ENCODE data around the gene SNAP29.
"Not testable (repeated sequence)": the region's sequence is repeated elsewhere in the genome, so short reads cannot be mapped to it uniquely, and the experiment has no call there.

Gene SNAP29

GRCh38 chr22:20858615-20859416 lies at the start of gene SNAP29, which contains the start of gene PI4KA:
TSS of gene SNAP29 (plus strand) at chr22:20859007. CDS start at chr22:20859111, 104 bp downstream.
TSS of gene PI4KA (minus strand) at chr22:20858811. CDS start at chr22:20858725, 86 bp downstream.
- peak; percentile 98 for DNase-seq (ENCODE audit: low spot score)

GRCh38 chr22:20809538-20810185 lies 49.1 kb upstream of the SNAP29 start:
- DNase-seq (ENCODE audit: low spot score) = no peak

DNA sequence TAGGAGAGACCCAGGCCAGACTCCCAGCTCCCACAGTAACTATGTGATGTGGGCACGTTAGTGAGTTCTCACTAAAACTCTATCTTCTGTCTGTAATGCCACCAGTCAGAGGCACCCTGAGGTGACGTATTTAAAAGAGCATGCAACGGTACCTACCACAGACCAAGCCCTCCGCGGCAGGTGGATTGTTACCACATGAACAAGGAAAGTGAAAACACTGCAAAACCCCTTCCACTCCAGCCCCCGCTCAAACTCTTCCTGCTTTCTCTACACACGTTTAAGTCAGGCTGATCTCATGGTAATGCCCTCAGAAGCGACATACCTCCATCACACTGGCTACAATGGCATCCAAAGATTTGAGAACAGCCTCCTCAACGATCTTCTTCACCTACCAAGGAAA lies 48.2 kb upstream of the SNAP29 start:
- no peak for DNase-seq (ENCODE audit: low spot score)

- DNase-seq (ENCODE audit: low spot score) = no peak
These were observed 47.6 kb upstream of the SNAP29 start for GRCh38 chr22:20811171-20811570.

DNA sequence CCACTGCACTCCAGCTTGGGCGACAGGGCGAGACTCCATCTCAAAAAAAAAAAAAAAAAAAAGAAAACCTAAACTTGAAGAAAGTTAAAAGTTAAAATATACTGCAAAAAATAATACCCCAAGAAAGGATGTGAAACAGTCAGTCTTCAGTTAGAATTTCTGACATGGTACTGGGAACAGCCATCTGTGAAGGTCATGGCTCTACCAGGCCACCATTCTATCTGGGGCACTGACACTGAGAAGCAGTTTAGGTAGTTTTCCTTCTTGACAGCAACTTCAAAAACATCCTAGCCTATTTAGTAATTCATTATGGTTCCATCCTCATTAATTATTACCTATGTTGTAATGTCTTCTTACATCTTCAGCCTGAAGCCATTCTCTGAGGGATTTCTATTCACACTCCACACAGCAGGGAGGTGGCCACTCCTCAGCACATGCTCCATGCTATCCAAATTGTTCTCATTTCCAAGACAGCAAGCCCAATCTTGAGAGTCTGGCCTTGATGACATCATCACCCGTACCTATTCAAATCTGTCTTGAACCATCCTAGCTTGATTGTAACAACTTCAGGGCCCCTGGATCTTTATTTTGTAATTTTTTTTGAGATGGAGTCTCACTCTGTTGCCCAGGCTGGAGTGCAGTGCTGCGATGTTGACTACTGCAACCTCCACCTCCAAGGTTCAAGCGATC lies 46.7 kb upstream of the SNAP29 start:
- no peak for DNase-seq (ENCODE audit: low spot score)

- DNase-seq (ENCODE audit: low spot score) = no peak
These were observed 45.8 kb upstream of the SNAP29 start for GRCh38 chr22:20813056-20813455.

GRCh38 chr22:20814221-20814808 lies 44.5 kb upstream of the SNAP29 start:
- no peak for DNase-seq (ENCODE audit: low spot score)

- no peak for DNase-seq (ENCODE audit: low spot score)
These were observed 43.2 kb upstream of the SNAP29 start for GRCh38 chr22:20815477-20816050.

GRCh38 chr22:20816559-20816958 lies 42.2 kb upstream of the SNAP29 start:
- DNase-seq (ENCODE audit: low spot score) = no peak

DNA sequence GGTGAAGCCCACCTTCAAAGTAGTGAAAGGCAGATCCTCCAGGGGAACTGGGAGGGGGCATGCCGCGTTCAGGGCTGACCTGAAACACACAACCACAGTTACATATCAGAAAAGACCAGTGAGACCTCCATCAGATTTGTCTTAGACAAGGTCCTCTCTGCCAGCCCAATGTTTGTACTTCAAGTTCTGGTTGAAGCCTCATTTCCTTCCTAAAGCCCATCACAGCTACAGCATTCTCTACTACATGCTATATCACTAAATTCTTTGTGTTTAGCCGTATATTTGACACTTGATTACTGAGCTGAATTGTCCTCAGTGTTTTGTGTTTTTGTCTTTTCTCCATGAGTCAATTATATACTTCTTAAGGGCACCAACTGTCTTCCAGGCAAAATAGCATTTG lies 40.3 kb upstream of the SNAP29 start:
- no peak for DNase-seq (ENCODE audit: low spot score)

- DNase-seq (ENCODE audit: low spot score) = no peak
These were observed 39.3 kb upstream of the SNAP29 start for GRCh38 chr22:20819471-20819870.

DNA sequence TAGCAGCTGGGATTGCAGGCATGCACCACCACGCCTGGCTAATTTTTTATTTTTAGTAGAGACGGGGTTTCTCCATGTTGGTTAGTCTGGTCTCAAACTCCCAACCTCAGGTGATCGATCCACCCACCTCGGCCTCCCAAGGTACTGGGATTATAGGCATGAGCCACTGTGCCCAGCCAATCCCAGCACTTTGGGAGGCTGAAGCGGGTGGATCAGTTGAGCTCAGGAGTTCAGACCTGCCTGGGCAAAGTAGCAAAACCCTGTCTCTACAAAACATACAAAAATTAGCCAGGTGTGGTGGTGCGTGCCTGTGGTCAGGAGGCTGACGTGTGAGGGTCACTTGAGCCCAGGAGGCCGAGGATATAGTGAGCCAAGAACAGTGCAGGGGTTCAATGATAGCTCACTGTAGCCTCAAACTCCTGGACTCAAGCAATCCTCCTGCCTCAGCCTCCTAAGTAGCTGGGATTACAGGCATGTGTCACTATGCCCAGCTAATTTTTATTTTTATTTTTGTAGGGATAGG lies 37.0 kb upstream of the SNAP29 start:
- not testable (repeated sequence) for DNase-seq (ENCODE audit: low spot score)

DNA sequence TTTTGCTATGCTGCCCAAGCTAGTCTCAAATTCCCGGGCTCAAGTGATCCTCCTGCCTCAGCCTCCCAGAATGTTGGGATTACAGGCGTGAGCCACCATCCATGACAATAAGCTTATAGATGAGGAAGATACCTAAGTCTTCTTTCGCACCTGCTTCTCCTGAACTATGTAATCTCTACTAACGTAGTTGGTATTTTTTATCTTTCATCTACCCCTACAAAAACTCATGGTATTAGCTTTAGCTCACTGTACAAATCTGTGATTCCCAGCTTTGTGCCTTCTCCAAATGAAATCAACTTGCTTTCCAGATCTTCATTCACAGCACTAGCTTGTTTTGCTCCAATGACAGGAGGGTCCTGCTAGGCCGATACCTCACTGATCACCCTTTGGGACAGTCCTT lies 36.6 kb upstream of the SNAP29 start:
- DNase-seq (ENCODE audit: low spot score) = no peak

- no peak for DNase-seq (ENCODE audit: low spot score)
These were observed 35.5 kb upstream of the SNAP29 start for GRCh38 chr22:20823264-20823663.

DNA sequence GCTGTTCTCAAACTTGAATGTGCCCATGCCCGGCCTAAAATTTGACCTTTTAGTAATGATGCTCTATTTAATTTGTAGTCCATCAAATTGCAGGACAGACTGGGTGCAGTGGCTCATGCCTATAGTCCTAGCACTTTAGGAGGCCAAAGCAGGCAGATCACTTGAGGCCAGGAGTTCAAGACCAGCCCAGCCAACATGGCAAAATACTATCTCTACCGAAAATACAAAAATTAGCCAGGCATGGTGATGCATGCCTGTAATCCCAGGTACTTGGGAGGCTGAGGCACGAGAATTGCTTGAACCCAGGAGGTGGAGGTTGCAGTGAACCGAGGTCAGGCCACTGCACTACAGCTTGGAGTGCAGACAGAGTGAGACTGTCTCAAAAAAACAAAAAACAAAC lies 33.6 kb upstream of the SNAP29 start:
- DNase-seq (ENCODE audit: low spot score) = not testable (repeated sequence)

GRCh38 chr22:20825624-20826023 lies 33.2 kb upstream of the SNAP29 start:
- DNase-seq (ENCODE audit: low spot score) = no peak

DNA sequence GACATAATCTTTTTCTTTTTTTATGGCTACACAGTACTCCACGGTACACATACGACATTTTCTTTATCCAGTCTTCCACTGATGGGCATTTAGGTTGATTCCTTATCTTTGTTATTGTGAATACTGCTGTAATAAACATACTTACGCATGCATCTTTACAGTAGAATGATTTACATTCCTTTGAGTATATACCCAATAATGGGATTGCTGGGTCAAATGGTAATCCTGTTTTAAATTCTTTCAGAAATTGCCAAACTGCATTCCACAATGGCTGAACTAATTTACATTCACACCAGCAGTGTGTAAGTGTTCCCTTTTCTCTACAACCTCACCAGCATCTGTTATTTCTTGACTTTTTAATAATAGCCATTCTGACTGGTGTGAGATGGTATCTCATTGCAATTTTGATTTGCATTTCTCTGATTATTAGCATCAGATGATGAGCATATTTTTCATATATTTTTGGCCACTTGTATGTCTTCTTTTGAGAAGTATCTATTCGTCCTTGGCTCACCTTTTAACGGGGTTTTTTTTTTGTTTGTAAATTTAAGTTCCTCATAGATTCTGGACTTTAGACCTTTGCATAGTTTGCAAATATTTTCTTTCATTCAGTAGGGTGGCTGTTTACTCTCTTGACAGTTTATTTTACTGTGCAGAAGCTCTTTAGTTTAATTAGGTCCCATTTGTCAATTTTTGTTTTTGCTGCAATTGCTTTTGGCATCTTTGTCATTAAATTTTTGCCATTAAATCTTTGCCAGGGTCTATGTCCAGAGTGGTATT lies 32.2 kb upstream of the SNAP29 start:
- not testable (repeated sequence) for DNase-seq (ENCODE audit: low spot score)

DNA sequence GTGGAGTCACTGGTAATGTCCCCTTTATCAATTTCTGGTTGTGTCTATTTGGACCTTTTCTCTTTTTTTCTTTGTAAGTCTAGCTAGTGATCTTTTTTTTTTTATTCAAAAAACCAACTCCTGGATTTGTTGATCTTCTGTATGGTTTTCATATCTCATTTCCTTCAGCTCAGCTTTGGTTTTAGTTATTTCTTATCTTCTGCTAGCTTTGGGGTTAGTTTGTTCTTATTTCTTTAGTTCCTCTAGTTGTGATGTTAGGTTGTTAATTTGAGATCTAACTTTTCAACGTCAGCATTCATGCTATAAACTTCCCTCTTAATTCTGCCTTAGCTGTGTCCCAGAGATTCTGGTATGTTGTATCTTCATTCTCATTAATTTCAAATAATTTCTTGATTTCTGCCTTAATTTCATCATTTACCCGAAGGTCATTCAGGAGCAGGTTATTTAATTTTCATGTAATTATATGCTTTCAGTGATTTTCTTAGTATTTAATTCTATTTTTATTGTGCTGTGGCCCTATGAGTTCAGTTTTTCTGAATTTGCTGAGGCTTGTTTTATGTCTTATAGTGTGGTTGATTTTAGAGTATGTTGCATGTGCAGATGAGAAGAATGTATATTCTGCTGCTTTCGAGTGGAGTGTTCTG lies 29.2 kb upstream of the SNAP29 start:
- DNase-seq (ENCODE audit: low spot score) = no peak

- no peak for DNase-seq (ENCODE audit: low spot score)
These were observed 25.6 kb upstream of the SNAP29 start for GRCh38 chr22:20833225-20833665.

GRCh38 chr22:20834206-20834605 lies 24.6 kb upstream of the SNAP29 start:
- no peak for DNase-seq (ENCODE audit: low spot score)

Data from CD4-positive, alpha-beta T cell treated with Interleukin-2 at 100 ng/mL for 4 hours (primary cell).